Kasumi-1 (cell line): ENCODE measurements around the gene FLNC.

Experiments
- DNase-seq, 2 experiments: peaks; one replicate each; lab custom pipeline; 2025; lab: John Stamatoyannopoulos, UW

Gene FLNC

DNA sequence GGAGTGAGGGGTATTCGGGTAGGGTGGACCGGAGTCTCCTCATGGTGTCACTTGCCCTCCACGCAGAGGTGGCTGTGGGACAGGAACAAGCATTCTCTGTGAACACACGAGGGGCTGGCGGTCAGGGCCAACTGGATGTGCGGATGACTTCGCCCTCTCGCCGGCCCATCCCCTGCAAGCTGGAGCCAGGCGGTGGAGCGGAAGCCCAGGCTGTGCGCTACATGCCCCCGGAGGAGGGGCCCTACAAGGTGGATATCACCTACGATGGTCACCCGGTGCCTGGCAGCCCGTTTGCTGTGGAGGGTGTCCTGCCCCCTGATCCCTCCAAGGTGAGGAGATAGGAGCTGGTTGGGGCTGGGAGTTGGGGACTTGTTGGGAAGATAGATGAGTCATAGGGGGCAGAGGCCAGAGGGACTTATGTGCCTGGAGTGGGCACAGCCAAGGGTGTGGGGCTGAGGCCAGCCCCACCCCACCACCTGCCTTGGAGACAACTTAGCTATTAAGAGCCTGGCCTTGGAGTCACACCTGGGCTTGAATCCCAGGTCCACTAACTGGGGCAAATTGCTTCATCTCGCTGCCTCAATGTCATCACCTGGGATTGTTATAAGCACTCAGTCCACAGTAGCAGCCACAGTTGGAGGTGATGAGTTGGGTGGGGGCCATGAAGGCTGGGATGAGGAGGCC is 13.9 kb downstream of the FLNC start:
- DNase-seq = no peak

DNA sequence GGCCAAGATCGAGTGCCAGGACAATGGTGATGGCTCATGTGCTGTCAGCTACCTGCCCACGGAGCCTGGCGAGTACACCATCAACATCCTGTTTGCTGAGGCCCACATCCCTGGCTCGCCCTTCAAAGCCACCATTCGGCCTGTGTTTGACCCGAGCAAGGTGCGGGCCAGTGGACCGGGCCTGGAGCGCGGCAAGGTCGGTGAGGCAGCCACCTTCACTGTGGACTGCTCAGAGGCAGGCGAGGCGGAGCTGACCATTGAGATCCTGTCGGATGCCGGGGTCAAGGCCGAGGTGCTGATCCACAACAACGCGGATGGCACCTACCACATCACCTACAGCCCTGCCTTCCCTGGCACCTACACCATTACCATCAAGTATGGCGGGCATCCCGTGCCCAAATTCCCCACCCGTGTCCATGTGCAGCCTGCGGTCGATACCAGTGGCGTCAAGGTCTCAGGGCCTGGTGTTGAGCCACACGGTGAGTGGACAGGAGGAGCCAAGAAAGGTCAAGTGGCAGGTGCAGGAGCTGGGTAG is 14.6 kb downstream of the FLNC start:
- DNase-seq = no peak

DNA sequence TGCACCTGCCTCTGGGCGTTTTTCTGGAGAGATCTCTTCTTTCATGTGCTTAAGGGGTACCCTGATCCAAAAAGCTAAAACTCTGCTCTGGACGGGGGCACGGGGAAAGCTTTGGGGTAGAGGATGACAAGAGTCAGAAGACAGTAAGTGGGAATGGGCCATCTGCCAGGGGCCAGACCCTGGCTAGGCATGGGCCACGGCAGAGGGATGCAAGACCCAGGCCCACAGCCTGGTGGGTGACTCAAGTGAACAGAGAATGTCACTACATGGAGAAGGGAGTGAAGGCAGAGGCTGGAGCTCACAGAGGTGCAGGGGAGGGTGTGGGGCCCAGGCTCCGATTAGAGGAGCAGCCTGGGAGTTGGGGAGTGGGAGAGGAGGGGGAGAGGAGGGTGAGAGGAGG is 15.3 kb downstream of the FLNC start:
- no peak for DNase-seq

- DNase-seq = no peak
Observed at GRCh38 chr7:128845987-128846386, 15.8 kb downstream of the FLNC start.

DNA sequence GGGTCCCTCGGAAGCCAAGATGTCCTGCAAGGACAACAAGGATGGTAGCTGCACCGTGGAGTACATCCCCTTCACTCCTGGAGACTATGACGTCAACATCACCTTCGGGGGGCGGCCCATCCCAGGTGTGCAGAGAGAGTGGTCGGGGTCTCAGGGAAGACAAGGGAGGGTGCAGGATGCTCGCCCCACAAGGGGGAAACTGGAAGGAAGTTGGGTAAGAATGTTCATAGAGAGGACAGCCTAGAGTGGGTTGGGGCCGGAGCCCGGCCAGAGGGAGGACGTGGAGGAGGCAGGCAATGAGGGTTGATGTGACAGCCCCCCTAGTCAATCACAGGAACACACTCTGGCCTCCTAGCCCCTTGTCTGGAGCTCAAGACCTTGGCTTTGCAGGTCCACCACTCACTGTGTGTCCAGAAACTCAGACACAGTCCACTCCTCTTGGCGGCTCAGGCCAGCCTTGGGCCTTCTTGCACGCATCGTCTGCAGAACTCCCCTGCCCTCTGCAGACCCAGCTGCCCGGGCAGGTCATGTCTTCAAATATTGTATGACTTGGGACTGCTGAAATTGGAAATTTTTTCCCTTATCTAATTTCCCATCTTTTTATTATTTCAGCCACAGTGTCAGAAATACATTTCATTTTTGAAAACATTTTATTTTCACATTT is 16.7 kb downstream of the FLNC start:
- no peak for DNase-seq

GRCh38 chr7:128847721-128848211 is 17.6 kb downstream of the FLNC start:
- no peak for DNase-seq

DNA sequence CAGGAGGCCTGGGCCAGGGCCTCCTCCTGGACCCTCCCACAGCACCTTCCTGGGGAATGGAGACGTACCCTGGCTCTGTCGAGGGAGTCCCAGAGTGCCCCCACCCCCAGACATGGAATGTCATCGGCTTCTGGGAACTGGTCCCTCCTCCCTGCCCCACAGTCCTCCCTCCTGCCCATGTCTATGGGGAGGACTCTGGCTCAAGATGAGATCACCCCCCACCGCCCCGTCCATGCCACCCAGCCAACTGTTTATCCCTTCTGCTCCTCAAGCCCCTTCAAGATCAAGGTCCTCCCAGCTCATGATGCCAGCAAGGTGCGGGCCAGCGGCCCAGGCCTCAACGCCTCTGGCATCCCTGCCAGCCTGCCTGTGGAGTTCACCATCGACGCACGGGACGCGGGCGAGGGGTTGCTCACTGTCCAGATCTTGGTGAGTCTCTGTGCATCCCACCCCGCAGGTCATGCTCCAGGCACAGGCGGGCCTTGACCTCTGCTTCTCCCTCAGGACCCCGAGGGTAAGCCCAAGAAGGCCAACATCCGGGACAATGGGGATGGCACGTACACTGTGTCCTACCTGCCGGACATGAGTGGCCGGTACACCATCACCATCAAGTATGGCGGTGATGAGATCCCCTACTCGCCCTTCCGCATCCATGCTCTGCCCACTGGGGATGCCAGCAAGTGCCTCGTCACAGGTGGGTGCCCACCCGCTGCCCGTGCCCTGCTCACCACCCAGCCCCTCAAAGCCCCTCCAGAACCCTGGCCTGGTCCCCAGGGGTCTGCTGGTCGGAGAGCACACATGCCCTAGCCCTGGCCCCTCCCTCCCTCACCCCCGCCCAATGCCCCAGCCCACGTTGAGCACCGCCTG is 18.3 kb downstream of the FLNC start:
- no peak for DNase-seq

GRCh38 chr7:128849156-128849515 is 18.9 kb downstream of the FLNC start:
- DNase-seq = no peak

GRCh38 chr7:128849804-128850490 is 19.7 kb downstream of the FLNC start:
- no peak for DNase-seq

DNA sequence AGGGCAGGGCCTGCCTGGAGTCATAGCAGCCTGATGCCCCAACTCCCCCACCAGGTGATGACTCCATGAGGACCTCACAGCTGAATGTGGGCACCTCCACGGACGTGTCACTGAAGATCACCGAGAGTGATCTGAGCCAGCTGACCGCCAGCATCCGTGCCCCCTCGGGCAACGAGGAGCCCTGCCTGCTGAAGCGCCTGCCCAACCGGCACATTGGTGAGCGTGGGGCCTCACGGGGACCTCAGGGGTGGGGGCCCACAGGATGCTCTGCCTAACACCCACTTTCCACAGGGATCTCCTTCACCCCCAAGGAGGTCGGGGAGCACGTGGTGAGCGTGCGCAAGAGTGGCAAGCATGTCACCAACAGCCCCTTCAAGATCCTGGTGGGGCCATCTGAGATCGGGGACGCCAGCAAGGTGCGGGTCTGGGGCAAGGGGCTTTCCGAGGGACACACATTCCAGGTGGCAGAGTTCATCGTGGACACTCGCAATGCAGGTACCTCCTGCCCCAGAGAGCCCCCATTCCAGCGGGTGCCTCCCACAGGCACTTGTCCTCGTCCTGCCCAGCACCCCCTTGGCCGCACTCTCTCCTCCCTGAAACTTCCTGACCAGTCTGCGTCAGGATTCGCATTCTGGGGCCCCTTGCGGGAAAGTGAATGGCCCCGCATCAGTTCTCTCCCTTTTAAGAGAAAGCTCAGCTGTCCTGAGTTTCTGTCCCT is 22.5 kb downstream of the FLNC start:
- no peak for DNase-seq

- no peak for DNase-seq
Observed at GRCh38 chr7:128853799-128854198, 23.6 kb downstream of the FLNC start.

DNA sequence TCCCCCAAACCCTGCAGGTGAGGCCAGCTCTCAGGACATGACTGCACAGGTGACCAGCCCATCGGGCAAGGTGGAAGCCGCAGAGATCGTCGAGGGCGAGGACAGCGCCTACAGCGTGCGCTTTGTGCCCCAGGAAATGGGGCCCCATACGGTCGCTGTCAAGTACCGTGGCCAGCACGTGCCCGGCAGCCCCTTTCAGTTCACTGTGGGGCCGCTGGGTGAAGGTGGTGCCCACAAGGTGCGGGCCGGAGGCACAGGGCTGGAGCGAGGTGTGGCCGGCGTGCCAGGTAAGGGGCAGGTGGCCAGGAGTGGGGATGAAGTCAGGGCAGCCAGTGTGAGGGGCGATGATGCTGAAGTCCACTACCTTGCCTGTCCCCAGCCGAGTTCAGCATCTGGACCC is 24.2 kb downstream of the FLNC start:
- DNase-seq = no peak

DNA sequence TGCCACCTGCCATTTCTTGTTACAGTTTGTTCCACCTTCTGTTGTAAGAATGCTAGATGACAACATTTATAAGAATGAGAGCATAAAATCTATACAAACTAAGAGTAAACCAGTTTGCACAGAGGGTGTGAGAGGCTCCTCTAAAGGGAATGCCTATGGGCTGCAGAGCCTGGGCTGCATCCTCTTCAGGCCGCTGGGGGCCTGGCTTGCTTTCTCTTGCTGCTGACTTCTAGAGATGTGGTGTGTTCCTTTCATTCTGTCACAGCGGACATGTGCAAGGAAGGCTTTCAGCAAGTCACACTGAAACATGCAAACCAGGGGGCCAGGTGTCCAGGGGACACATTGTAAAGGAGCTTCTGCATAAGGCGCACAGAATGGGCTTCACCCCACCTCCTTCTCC is 25.4 kb downstream of the FLNC start:
- DNase-seq = no peak

DNA sequence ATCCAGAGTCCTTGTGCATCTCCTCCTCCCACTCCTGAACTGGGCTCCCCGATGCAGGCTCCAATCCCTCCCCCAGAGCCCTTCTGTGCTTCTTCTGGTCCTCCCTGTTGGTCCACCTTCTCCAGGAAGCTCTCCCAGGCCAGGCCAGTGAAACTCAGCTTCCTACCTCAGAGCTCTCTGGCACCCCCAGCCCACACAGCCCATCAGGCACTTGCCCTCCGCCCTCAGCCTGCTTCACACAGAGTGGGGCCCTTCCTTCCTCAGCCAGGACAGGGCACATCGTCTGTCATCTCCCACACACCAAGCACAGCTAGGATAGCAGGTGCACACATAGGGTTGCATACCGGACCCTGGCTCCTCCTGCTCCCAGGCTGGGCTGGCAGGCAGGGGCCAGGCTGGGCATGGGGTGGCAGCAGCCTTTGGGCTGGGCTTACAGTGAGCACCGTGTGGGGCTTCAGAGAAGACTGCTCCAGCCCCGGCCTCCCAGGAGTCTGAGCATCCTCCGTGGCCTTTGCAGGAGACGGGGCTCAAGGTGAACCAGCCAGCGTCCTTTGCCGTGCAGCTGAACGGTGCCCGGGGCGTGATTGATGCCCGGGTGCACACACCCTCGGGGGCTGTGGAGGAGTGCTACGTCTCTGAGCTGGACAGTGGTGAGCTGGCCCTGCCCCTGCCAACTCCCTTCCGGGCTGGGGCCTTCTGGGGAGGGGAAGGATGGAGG is 26.0 kb downstream of the FLNC start:
- DNase-seq = no peak

DNA sequence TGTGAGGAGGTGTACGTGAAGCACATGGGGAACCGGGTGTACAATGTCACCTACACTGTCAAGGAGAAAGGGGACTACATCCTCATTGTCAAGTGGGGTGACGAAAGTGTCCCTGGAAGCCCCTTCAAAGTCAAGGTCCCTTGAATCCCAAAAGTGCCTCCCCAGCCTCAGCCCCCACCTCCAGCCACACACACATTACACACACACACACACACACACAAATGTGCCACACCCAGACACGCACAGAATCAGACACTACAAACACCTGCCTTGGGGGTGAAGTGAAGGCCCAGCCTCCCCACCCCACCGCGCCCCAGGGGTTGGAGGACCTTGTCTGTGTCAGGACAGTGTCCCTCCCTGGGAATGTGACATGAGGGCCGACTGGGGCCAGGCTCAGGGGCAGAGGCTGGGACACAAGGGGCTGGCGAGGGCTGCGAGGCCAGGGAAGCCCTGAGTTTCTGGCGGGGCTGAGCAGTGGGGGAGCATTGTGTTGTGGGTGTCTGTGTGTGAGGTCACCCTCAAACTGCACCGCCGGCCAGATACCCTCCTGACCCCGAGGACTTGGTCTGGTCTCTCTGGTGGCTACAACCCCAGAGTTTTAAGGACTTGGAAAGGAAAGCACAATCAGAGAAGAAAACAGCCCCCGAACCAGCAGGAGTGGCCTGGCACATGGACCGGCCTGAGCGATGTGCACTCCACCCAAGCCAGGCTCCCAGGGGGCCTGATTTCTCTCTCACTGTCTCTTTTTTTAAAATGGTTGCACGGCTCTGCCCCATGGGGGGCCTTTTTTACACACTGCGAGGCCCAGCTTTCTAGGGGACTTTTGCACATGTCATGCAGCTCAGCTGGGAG is 28.4 kb downstream of the FLNC start:
- DNase-seq = no peak

DNA sequence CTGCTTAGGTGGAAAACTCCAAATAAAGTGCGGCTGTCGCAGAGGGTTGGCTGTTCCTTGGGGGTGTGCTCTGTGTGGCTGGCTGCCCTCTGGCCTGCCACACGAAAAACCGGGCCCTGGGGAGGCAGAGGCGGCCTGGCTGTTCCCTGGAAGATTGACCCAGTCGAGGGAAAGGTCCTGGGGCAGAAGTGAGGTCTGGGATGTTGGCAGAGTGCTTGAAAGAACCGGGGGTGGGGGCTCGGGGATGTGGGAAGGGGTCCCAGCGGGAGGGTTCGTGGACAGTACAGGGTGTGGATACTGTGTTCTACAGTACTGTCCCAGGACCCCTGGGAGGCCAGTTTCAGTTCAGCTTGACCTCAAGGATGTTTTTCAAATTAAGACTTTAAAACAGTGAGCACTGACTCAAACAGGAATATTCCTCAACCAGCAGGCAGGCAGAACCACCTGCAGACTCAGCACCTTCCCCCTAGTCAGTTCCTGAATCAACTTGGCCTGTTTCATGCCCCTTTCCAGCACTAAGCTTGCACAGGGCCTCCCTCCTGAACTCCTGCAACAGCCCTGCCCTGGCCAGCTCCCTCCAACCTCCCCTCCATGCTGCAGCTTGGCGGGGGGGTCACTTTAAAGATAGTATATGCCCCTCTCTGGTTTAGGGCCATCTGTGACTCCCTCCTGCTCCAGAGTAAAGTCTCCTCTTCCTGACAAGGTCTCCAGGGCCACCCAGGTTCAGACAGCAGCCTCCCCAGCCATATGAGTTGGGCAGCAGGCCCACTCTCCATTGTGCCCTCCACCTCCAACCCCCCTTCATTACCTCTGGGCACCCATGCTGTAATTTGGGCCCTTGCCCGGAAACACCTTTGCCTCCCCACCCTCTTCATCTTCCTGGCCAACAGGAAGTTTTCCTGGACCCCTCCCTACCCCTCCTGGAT is 29.3 kb downstream of the FLNC start:
- DNase-seq = no peak

- DNase-seq = peak; percentile 21 to 33
Observed at GRCh38 chr7:128860158-128861073, 30.2 kb downstream of the FLNC start.
